ENCODE data around the gene TUBB2B.

GRCh38 chr6:3245216-3245615 is 17.8 kb upstream of the TUBB2B start:
- no peak for TF ChIP-seq CTCF (conservative IDR thresholded peaks at IDR 0.05 in 1 of 2, IDR thresholded peaks at IDR 0.05 in 1 of 2; ENCODE audit: extremely low read depth in 1 of 2, insufficient read depth in 1 of 2, low read depth in 1 of 2, low read length in 2 of 2)
- no peak for TF ChIP-seq EZH2 (IDR thresholded peaks at IDR 0.05; ENCODE audit: borderline replicate concordance, low read length)

Measured in mammary epithelial cell (primary cell).